Uterus (tissue), 2 donors: ENCODE data around the gene SMC1A.

Experiments
- CTCF ChIP-seq, 4 experiments: fragments of 200-600 bp in 2 of 4; fragments of 450-650 bp in 2 of 4; sonication (generic) in 2 of 4; IDR thresholded peaks; one replicate each; pipeline ENCODE4 v1.5.1; 2016 to 2019; ENCODE audit warnings: antibody characterized with exemption in 4 of 4, mild to moderate bottlenecking in 2 of 4, moderate library complexity in 1 of 4
- POLR2A ChIP-seq, 2 donors: fragments of 450-650 bp; IDR thresholded peaks; one replicate each; pipeline ENCODE4 v1.6.1; 2016; ENCODE audit warnings: antibody characterized with exemption in 2 of 2, mild to moderate bottlenecking in 1 of 2, moderate library complexity in 1 of 2

GRCh38 chrX:53340852-53341645, 81.4 kb downstream of the SMC1A start:
- TF ChIP-seq POLR2A (IDR thresholded peaks at IDR 0.05) (no peak), CTCF (IDR thresholded peaks at IDR 0.05) (no peak)
